H1 (cell line): ENCODE data around the gene MAPKAPK2. TPM values are rescaled to one million over a fixed set of nuclear protein-coding genes. Genes with fewer than 3 reads are reported as not detected.

Source experiments
- CTCF ChIA-PET: fragments of 300-600 bp; sonication (Branson Sonifier 250); formaldehyde crosslinking; loops from one replicate; lab custom pipeline; 2021; ENCODE audit not compliant: partially characterized antibody; lab: Charles Lee
- POLR2A ChIA-PET: fragments of 300-600 bp; sonication (Branson Sonifier 250); formaldehyde crosslinking; loops from one replicate; lab custom pipeline; 2021; ENCODE audit warnings: inconsistent platforms; ENCODE audit not compliant: partially characterized antibody; lab: Charles Lee
- DNase-seq, 2 experiments: peaks; one replicate each; pipeline versions ENCODE4 v3.0.0 to v3.0.0-alpha.2; 2010 to 2022; ENCODE audit warnings: low spot score in 2 of 2, low read depth in 1 of 2, mixed read lengths in 1 of 2
- FAIRE-seq: peaks from 2 replicates; lab custom pipeline; 2011; peaks lifted over from hg19 to GRCh38; lab: Jason Lieb, UNC
- H2AFZ ChIP-seq: 2 replicates; pipeline ENCODE4 v1.8.1; 2012; ENCODE audit warnings: low read length, inconsistent platforms
- H2AK5ac ChIP-seq: 2 replicates; pipeline ENCODE4 v1.6.1; 2013; ENCODE audit warnings: low read depth, low read length
- H2BK120ac ChIP-seq: replicated peaks from 2 replicates; pipeline ENCODE3; 2013; ENCODE audit warnings: low read depth, low read length, inconsistent platforms
- H2BK12ac ChIP-seq: 2 replicates; pipeline ENCODE4 v1.6.1; 2013; ENCODE audit warnings: low read depth, low read length
- H2BK15ac ChIP-seq: 2 replicates; pipeline ENCODE4 v1.6.1; 2013; ENCODE audit warnings: low read length
- H2BK20ac ChIP-seq: 2 replicates; pipeline ENCODE4 v1.6.1; 2013; ENCODE audit warnings: low read length
- H2BK5ac ChIP-seq: 2 replicates; pipeline ENCODE4 v1.6.1; 2013; ENCODE audit warnings: low read depth, low read length
- H3K14ac ChIP-seq: 2 replicates; pipeline ENCODE4 v1.6.1; 2013; ENCODE audit warnings: inconsistent platforms; ENCODE audit not compliant: insufficient read length
- H3K18ac ChIP-seq: 2 replicates; pipeline ENCODE4 v1.6.1; 2013; ENCODE audit warnings: low read length; ENCODE audit errors: extremely low read depth
- H3K23ac ChIP-seq: 2 replicates; pipeline ENCODE4 v1.6.1; 2013; ENCODE audit warnings: inconsistent platforms; ENCODE audit not compliant: insufficient read length
- H3K23me2 ChIP-seq: 2 replicates; pipeline ENCODE4 v1.6.1; 2013; ENCODE audit warnings: low read depth, low read length
- H3K27ac ChIP-seq: 2 replicates; pipeline ENCODE4 v1.6.1; 2011; ENCODE audit warnings: low read depth, low read length, inconsistent platforms
- H3K27me3 ChIP-seq, 4 experiments: replicated peaks in 1 of 4; 1 replicate in 1 of 4; 2 replicates in 3 of 4; pipeline versions ENCODE4 v1.6.1 to v1.8.1; 2011 to 2013; ENCODE audit warnings: low read length in 3 of 4, mild to moderate bottlenecking in 3 of 4, inconsistent platforms in 2 of 4, mixed read lengths in 2 of 4, moderate library complexity in 1 of 4; ENCODE audit not compliant: control insufficient read depth in 3 of 4, insufficient read depth in 3 of 4; ENCODE audit errors: extremely low read depth in 1 of 4
- H3K36me3 ChIP-seq, 4 experiments: 2 replicates each; pipeline versions ENCODE4 v1.6.1 to v1.8.1; 2011 to 2013; ENCODE audit warnings: mild to moderate bottlenecking in 4 of 4, low read length in 3 of 4, moderate library complexity in 2 of 4, control low read depth in 1 of 4, inconsistent platforms in 1 of 4; ENCODE audit not compliant: insufficient read depth in 4 of 4, control insufficient read depth in 2 of 4
- H3K4ac ChIP-seq: replicated peaks from 2 replicates; pipeline ENCODE3; 2013; ENCODE audit warnings: low read length, low read depth, mixed read lengths, inconsistent platforms; ENCODE audit not compliant: insufficient read length
- H3K4me1 ChIP-seq, 4 experiments: replicated peaks in 1 of 4; 1 replicate in 1 of 4; 2 replicates in 3 of 4; pipeline versions ENCODE4 v1.6.1 to v1.8.1; 2011 to 2013; ENCODE audit warnings: low read length in 3 of 4, inconsistent platforms in 2 of 4, mixed read lengths in 1 of 4; ENCODE audit not compliant: insufficient read depth in 4 of 4, control insufficient read depth in 3 of 4
- H3K4me2 ChIP-seq, 2 experiments: 2 replicates each; pipeline versions ENCODE4 v1.6.1 to v1.8.1; 2011 to 2013; ENCODE audit warnings: low read depth in 2 of 2, low read length in 2 of 2, control low read depth in 1 of 2, inconsistent platforms in 1 of 2, mild to moderate bottlenecking in 1 of 2; ENCODE audit not compliant: insufficient read depth in 1 of 2
- H3K4me3 ChIP-seq, 4 experiments: fragments of 200-600, 300-600 bp in 1 of 4; sonication (generic), shearing (Covaris generic), sonication (Bioruptor Twin) in 1 of 4; 2 replicates each; pipeline versions ENCODE4 v1.5.1 to v1.8.1; 2011 to 2016; ENCODE audit warnings: low read length in 4 of 4, low read depth in 3 of 4, control low read depth in 2 of 4, inconsistent platforms in 2 of 4, mild to moderate bottlenecking in 2 of 4, mixed read lengths in 1 of 4, moderate library complexity in 1 of 4; ENCODE audit not compliant: insufficient read depth in 2 of 4; ENCODE audit errors: extremely low read depth in 1 of 4
- H3K56ac ChIP-seq: replicated peaks from 2 replicates; pipeline ENCODE3; 2013; ENCODE audit warnings: low read depth, mild to moderate bottlenecking, mixed read lengths, low read length, inconsistent platforms; ENCODE audit not compliant: insufficient read length
- H3K79me1 ChIP-seq: 2 replicates; pipeline ENCODE4 v1.6.1; 2013; ENCODE audit warnings: low read depth, low read length, control low read depth
- H3K79me2 ChIP-seq, 2 experiments: 2 replicates each; pipeline versions ENCODE4 v1.6.1 to v1.8.1; 2012 to 2013; ENCODE audit warnings: low read length in 2 of 2, mild to moderate bottlenecking in 2 of 2, inconsistent platforms in 1 of 2; ENCODE audit not compliant: insufficient read depth in 2 of 2, control insufficient read depth in 1 of 2
- H3K9ac ChIP-seq, 4 experiments: replicated peaks in 1 of 4; 1 replicate in 1 of 4; 2 replicates in 3 of 4; pipeline versions ENCODE4 v1.6.1 to v1.8.1; 2011 to 2013; ENCODE audit warnings: low read depth in 3 of 4, low read length in 3 of 4, control low read depth in 2 of 4, mild to moderate bottlenecking in 2 of 4, moderate library complexity in 2 of 4, inconsistent platforms in 1 of 4; ENCODE audit errors: extremely low read depth in 1 of 4
- H3K9me3 ChIP-seq, 2 experiments: 2 replicates each; pipeline versions ENCODE4 v1.6.1 to v1.8.1; 2012 to 2013; ENCODE audit warnings: mild to moderate bottlenecking in 2 of 2, moderate library complexity in 2 of 2, control low read depth in 1 of 2, inconsistent platforms in 1 of 2, low read depth in 1 of 2, low read length in 1 of 2, mixed read lengths in 1 of 2; ENCODE audit not compliant: insufficient read depth in 2 of 2
- H4K20me1 ChIP-seq, 2 experiments: replicated peaks in 1 of 2; 2 replicates each; pipeline versions ENCODE3 to v1.8.1; 2011 to 2013; ENCODE audit warnings: inconsistent platforms in 2 of 2, low read length in 2 of 2, mild to moderate bottlenecking in 1 of 2; ENCODE audit not compliant: insufficient read depth in 2 of 2, control insufficient read depth in 1 of 2
- H4K5ac ChIP-seq: 2 replicates; pipeline ENCODE4 v1.6.1; 2013; ENCODE audit warnings: low read length, low read depth, mixed read lengths, inconsistent platforms; ENCODE audit not compliant: insufficient read length
- H4K8ac ChIP-seq: 2 replicates; pipeline ENCODE4 v1.8.0; 2013; ENCODE audit warnings: mild to moderate bottlenecking, moderate library complexity, low read length, inconsistent platforms; ENCODE audit not compliant: insufficient read depth; ENCODE audit errors: extremely low read depth
- H4K91ac ChIP-seq: replicated peaks from 2 replicates; pipeline ENCODE3; 2013; ENCODE audit warnings: low read length, mixed read lengths, inconsistent platforms; ENCODE audit not compliant: insufficient read length
- CTCF ChIP-seq, 3 experiments: IDR thresholded peaks; 1 replicate in 2 of 3; 2 replicates in 1 of 3; pipeline versions ENCODE4 v1.5.1 to v1.6.1; 2011; ENCODE audit warnings: low read length in 3 of 3, mild to moderate bottlenecking in 3 of 3, inconsistent platforms in 2 of 3, low read depth in 1 of 3, moderate library complexity in 1 of 3; ENCODE audit not compliant: insufficient read depth in 1 of 3; ENCODE audit errors: control extremely low read depth in 1 of 3
- KDM5A ChIP-seq: fragments of 200-600 bp; IDR thresholded peaks from 2 replicates; pipeline ENCODE4 v1.7.1; 2012; ENCODE audit warnings: mild to moderate bottlenecking, low read length, inconsistent platforms, mixed read lengths
- NANOG ChIP-seq: IDR thresholded peaks from 2 replicates; pipeline ENCODE4 v1.6.1; 2011; ENCODE audit warnings: low read length, low read depth, mild to moderate bottlenecking, inconsistent platforms; ENCODE audit not compliant: insufficient read depth, poor library complexity, severe bottlenecking
- PHF8 ChIP-seq: fragments of 200-600 bp; sonication (generic); conservative IDR thresholded peaks from 2 replicates; pipeline ENCODE4 v1.7.1; 2012; ENCODE audit warnings: low read depth, mild to moderate bottlenecking, inconsistent platforms, low read length, moderate library complexity
- SIN3A ChIP-seq, 2 experiments: IDR thresholded peaks in 1 of 2; conservative IDR thresholded peaks in 1 of 2; 2 replicates each; pipeline ENCODE4 v1.6.1; 2011 to 2012; ENCODE audit warnings: low read length in 2 of 2, improper control_type of control experiment in 1 of 2, low read depth in 1 of 2, mild to moderate bottlenecking in 1 of 2
- SIX5 ChIP-seq: IDR thresholded peaks from 2 replicates; pipeline ENCODE4 v1.6.1; 2011; ENCODE audit warnings: mild to moderate bottlenecking, low read depth, low read length
- SRF ChIP-seq: IDR thresholded peaks from 2 replicates; pipeline ENCODE4 v1.6.1; 2011; ENCODE audit warnings: mild to moderate bottlenecking, low read depth, low read length, moderate library complexity
- TEAD4 ChIP-seq: IDR thresholded peaks from 2 replicates; pipeline ENCODE4 v1.6.1; 2012; ENCODE audit warnings: low read depth, low read length, inconsistent platforms, mixed read lengths
- WGBS, 2 experiments: shearing (Covaris generic) in 1 of 2; methylation state at CpG; one replicate each; pipeline versions ENCODE4 v1.1.6 to v1.1.7; 2013 to 2015; ENCODE audit warnings: low lambda C conversion rate in 2 of 2, mixed read lengths in 2 of 2, inconsistent platforms in 1 of 2, low coverage in 1 of 2, missing lambda C conversion rate in 1 of 2; ENCODE audit not compliant: insufficient replicate concordance in 2 of 2, insufficient coverage in 1 of 2, insufficient read length in 1 of 2; ENCODE audit errors: extremely low coverage in 1 of 2, missing lambda C conversion rate in 1 of 2; 5-methylcytosine and 5-hydroxymethylcytosine counted together
- polyA plus RNA-seq, 7 experiments: library from polyadenylated mRNA; depleted of rRNA in 3 of 7; stranded (reverse) in 5 of 7; unstranded in 2 of 7; fragments of >200 nt in 5 of 7; fragments of 200-250 nt in 2 of 7; gene quantifications; 1 replicate in 5 of 7; 2 replicates in 1 of 7; 4 replicates in 1 of 7; pipeline versions ENCODE4 v1.2.1 to v1.2.3, GENCODE V29; 2011 to 2013; ENCODE audit warnings: missing spikeins in 2 of 7, mixed read lengths in 2 of 7
- total RNA-seq: library from RNA; stranded (reverse); fragmentation: NEBNext Ultra II Directional; extraction: Animal tissue kit (Norgen Biotek cat#: 25700); gene quantifications from 2 replicates; pipeline ENCODE4 v1.2.1, GENCODE V29; 2021

MAPKAPK2 gene
- total and polyA plus RNA-seq, 2 of the 8 experiments (the other 6 are each of a cell fraction or from before 2014, with no cell fraction given) = 27.5 to 44.9 TPM

DNA sequence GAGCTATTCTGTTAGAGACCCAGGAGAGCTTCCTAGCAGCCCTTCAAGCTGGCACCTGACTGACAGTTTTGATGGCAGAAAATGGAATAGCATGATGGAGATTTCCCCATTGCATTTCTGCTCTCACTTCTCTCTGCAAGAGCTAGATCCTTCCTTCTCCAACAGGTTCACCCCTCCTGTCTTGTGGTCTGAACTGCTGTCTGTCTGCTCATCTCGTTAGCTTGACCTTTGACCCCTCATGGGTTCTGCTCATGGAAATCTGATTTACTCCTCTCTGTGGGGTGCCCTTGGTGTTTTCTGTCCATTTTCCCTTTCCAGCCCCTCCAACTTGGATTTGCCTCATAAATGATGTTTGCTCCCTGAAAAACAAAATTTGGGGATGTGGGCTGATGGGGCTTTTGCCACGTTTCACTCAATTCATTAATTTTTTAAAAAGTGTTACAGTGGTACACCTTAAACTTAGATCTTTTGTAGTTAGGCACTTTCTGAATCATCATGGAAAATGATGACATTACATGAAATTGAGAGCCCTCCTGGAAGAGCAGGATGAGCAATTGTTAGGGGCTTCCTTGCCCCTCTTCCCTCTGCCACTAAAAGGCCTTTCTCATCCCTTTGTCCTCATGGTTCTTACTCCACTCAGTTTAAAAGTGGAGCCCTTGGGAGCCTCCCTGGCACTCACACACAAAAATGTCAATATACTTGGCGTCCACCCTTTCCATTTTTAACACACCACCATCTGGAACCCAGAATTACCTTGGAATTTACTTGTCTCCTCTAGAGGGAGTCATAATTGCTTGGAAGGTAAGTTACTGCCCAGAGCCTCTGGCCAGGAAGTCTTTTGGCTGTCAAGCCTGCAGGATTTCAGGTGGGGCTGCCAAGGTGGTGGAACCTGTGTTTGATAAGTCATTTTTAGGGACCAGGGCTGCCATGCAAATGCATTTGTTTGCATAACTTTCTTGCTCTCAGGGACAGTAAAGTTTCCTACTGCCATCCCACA, 54.0 kb downstream of the MAPKAPK2 start:
- no peak overlapping the region for H3K56ac ChIP-seq
- no peaks in the 10 kb centered on the region for H3K27me3 ChIP-seq
- FAIRE-seq (no peak), DNase-seq (no peak)
- H2BK15ac ChIP-seq = no peak overlapping the region
- no peak overlapping the region for H3K4me2 ChIP-seq
- H3K9me3 ChIP-seq = no peaks in the 10 kb centered on the region
- no peaks in the 10 kb centered on the region for H3K23me2 ChIP-seq
- H3K18ac ChIP-seq = no peak overlapping the region
- no peak overlapping the region for H3K4me3 ChIP-seq
- WGBS, 2 experiments = 87% methylated on average over 3 of the region's 3 CpGs; no CpG with 5 or more reads in 1 of the 2 experiments
- no peak overlapping the region for H4K5ac ChIP-seq
- no peak overlapping the region for H2BK12ac ChIP-seq
- no peak overlapping the region for H3K9ac ChIP-seq
- peaks cover 0 to 3% (median 0%) of the 10 kb centered on the region in 4 experiments; a peak in 1 of 8 replicates for H3K36me3 ChIP-seq
- H3K23ac ChIP-seq = no peak overlapping the region
- no peak overlapping the region for H2AFZ ChIP-seq
- H3K79me1 ChIP-seq = no peaks in the 10 kb centered on the region
- POLR2A ChIA-PET = no interaction called here
- no peak overlapping the region for H4K8ac ChIP-seq
- H4K91ac ChIP-seq = no peak overlapping the region
- H2BK20ac ChIP-seq = no peak overlapping the region
- no peak overlapping the region for H3K27ac ChIP-seq
- no peak overlapping the region for H2AK5ac ChIP-seq
- peaks cover 2 to 5% of the 10 kb centered on the region in 2 experiments for H4K20me1 ChIP-seq
- H2BK120ac ChIP-seq = no peak overlapping the region
- no peak overlapping the region for H3K14ac ChIP-seq
- CTCF ChIA-PET = interaction anchor here (0.6 to 8.0 kb wide), 32 partner anchors 10 to 259 kb away, joined by 3 to 81 read pairs (median 4); partner anchors contain the start of gene IL19
- H3K4ac ChIP-seq = no peak overlapping the region
- H2BK5ac ChIP-seq = no peak overlapping the region
- peaks cover 0 to 3% (median 0%) of the 10 kb centered on the region in 4 experiments; a peak in 2 of 7 replicates for H3K4me1 ChIP-seq
- H3K79me2 ChIP-seq = no peaks in the 10 kb centered on the region
- TF ChIP-seq PHF8 (no peak), KDM5A (no peak), SRF (no peak), SIN3A (conservative IDR thresholded peaks at IDR 0.05 in 1 of 2, IDR thresholded peaks at IDR 0.05 in 1 of 2; ENCODE audit: low read depth in 1 of 2, low read length in 2 of 2) (no peak), CTCF (IDR thresholded peaks at IDR 0.05; ENCODE audit: control extremely low read depth in 1 of 3, insufficient read depth in 1 of 3, low read depth in 1 of 3, low read length in 3 of 3) (peak in 2 of 3 experiments; percentile 48 to 56; a peak in 3 of 4 replicates), NANOG (no peak), TEAD4 (0 out of 2 replicates have a peak, but pooled peaks have one; percentile 14), SIX5 (no peak)
